Measurements from ENCODE around the gene DCAF16.

The DCAF16 gene

DNA sequence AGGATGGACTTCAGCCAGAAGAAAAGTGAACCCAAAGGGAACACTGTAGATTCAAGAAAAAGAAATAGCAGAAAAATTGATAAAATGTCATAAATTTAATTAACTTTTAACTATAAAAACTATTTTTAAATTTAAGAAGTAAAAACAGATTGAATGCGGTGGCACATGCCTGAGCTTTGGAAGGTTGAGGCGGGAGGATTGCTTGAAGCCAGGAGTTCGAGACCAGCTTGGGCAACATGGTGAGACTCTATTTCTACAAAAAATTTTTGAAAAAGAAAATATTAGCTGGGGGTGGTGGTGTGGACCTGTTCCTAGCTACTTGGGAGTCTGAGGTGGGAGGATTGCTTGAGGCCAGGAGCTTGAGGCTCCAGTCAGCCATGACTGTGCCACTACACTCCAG is 32.1 kb downstream of the DCAF16 start:
- in situ Hi-C loops (cut with MboI; ENCODE audit: low sequenced_read_pairs, unreplicated experiment), result no loop called here
- TF ChIP-seq, protein P1, sequence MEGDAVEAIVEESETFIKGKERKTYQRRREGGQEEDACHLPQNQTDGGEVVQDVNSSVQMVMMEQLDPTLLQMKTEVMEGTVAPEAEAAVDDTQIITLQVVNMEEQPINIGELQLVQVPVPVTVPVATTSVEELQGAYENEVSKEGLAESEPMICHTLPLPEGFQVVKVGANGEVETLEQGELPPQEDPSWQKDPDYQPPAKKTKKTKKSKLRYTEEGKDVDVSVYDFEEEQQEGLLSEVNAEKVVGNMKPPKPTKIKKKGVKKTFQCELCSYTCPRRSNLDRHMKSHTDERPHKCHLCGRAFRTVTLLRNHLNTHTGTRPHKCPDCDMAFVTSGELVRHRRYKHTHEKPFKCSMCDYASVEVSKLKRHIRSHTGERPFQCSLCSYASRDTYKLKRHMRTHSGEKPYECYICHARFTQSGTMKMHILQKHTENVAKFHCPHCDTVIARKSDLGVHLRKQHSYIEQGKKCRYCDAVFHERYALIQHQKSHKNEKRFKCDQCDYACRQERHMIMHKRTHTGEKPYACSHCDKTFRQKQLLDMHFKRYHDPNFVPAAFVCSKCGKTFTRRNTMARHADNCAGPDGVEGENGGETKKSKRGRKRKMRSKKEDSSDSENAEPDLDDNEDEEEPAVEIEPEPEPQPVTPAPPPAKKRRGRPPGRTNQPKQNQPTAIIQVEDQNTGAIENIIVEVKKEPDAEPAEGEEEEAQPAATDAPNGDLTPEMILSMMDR (IDR thresholded peaks at IDR 0.05; ENCODE audit: borderline replicate concordance, control extremely low read depth, extremely low read depth, insufficient read depth, missing control alignments), result no peak
- no peak for DNase-seq (ENCODE audit: low spot score)

DNA sequence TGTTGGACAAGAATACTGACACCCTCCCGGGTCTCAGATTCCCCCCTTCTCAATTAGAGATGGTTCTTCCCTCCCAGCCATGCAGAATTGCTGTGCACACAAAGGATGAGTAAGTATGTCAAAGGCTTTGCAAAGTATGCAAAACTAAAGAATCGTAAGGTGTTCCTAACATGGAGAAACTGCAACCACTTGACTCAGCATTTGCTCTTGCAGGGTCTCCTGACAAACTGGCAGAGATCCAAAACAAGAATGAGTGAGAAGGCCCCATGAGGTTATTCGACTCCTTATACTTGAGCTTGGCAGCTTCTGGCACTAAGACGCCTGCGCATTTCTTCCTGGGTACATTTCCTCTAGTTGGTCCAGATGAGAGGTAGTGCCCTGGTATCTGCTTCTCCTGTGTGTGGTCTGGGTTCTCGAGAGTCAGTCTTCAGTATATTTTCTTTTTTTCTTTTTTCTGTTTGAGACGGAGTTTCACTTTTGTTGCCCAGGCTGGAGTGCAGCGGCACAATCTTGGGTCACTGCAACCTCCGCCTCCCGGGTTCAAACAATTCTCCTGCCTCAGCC is 37.3 kb downstream of the DCAF16 start:
- in situ Hi-C loops (cut with MboI; ENCODE audit: low sequenced_read_pairs, unreplicated experiment), result no loop called here

DNA sequence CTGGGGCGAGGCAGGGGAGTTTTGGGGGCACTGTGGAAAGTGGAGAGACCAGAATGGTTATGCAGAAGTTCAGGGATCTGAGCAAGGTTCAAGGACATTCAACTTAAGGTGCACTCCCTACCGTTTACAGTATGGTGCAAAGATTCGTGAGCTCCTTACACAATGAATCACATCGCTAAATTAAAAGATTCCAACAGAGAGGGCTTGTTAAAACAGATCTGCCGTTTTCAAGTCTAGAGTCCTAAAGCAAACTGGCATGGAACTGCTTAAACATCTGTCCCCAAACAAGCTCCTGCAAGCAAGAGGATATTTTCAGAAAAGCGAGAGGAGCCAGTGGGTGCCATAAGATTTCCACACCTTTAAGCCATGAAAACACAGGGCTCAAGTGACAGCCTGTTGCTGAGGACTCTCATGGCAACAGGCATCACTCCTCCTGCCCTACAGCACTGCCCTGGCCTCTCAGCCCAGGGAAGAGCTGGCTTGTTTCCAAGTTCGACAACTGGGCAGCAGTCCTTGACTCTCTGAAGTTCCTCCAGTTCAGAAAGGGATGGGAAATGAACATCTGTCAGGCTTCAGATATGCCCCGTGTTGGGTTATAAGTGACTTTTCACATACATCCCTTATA is 39.2 kb downstream of the DCAF16 start:
- TF ChIP-seq, protein P1 (IDR thresholded peaks at IDR 0.05; ENCODE audit: borderline replicate concordance, control extremely low read depth, extremely low read depth, insufficient read depth, missing control alignments), result no peak
- in situ Hi-C loops (cut with MboI; ENCODE audit: low sequenced_read_pairs, unreplicated experiment), result no loop called here
- DNase-seq (ENCODE audit: low spot score), result no peak

More for the DNA sequence above, 37.3 kb downstream of the DCAF16 start:
- DNase-seq (ENCODE audit: low spot score), result no peak
- TF ChIP-seq, protein P1 (IDR thresholded peaks at IDR 0.05; ENCODE audit: borderline replicate concordance, control extremely low read depth, extremely low read depth, insufficient read depth, missing control alignments), result no peak

DNA sequence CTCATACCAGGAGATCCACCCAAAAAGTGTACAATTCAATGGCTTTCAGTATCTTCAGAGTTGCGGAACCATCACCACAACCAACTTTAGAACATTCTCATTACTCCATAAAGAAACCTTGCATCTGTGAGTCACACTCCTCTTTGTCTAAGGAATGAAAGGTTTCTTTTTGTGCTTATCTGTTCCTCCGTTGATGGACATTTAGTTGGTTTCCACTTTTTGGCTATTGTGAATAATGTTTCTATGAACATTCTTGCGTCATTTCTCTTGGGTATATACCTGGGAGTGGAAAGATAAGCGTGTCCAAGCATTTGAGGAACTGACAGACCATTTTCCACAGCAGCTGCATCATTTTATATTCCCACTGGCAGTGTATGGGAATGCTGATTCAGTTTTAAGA is 39.7 kb downstream of the DCAF16 start:
- DNase-seq (ENCODE audit: low spot score), result no peak
- in situ Hi-C loops (cut with MboI; ENCODE audit: low sequenced_read_pairs, unreplicated experiment), result no loop called here
- TF ChIP-seq, protein P1 (IDR thresholded peaks at IDR 0.05; ENCODE audit: borderline replicate concordance, control extremely low read depth, extremely low read depth, insufficient read depth, missing control alignments), result no peak

DNA sequence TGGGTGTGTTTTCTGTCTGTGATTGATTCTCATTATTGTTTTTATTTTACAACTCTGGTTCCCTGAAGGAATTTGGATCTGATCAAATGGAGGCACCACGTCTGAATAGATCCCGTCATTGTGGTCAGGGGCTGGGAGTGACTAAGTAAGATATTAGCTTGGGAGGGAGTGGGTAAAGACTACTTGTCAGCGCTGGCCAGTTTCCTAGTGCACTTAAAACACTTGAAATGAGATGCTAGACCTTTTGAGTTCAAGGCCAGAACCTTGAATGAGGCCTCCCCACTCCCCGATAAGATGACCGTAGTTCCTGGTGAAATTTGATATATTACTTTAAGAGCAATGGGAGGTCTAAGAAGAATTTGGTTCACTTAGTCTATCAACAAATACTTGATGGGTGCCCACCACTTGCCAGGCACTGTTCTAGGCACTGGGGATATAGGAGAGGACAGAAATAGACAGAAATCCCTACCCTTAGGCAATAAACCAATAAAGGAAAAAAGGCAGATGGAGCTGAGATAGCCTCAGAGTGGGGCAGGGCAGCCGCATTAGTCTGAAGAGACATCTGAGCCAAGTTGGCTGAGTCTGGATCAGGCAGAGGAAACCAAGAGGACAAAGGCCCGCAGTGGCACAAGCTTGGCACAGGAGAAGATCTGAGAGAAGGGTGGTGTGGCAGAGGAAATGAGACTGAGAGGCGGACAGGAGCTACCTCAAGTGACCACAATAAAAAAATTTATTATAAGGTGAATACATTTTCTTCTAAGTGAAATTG is 41.0 kb downstream of the DCAF16 start:
- in situ Hi-C loops (cut with MboI; ENCODE audit: low sequenced_read_pairs, unreplicated experiment), result no loop called here
- no peak for DNase-seq (ENCODE audit: low spot score)
- TF ChIP-seq, protein P1 (IDR thresholded peaks at IDR 0.05; ENCODE audit: borderline replicate concordance, control extremely low read depth, extremely low read depth, insufficient read depth, missing control alignments), result no peak

DNA sequence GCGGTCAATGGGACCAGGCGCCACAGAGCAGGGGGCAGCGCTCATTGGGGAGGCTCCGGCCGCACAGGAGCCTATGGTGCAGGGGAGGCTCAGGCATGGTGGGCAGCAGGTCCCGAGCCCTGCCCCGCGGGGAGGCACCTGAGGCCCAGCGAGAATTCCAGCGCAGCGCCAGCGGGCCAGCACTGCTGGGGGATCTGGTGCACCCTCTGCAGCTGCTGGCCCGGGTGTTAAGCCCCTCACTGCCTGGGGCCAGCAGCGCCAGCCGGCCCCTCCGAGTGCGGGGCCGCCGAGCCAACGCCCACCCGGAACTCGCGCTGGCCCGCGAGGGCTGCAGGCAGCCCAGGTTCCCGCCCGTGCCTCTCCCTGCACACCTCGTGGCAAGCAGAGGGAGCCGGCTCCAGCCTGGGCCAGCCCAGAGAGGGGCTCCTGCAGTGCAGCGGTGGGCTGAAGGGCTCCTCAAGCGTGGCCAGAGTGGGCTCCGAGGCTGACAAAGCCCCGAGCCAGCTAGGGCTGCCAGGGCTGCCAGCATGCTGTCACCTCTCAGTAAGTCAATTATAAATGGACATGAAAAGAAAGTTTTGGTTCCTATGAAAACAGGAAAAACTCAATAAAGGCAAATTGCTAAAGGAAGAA is 43.6 kb downstream of the DCAF16 start:
- in situ Hi-C loops (cut with MboI; ENCODE audit: low sequenced_read_pairs, unreplicated experiment), result no loop called here
- no peak for DNase-seq (ENCODE audit: low spot score)
- TF ChIP-seq, protein P1 (IDR thresholded peaks at IDR 0.05; ENCODE audit: borderline replicate concordance, control extremely low read depth, extremely low read depth, insufficient read depth, missing control alignments), result no peak

Measured in GM13976 (cell line).